ENCODE measurements around the gene GRAMD1B. TPM values are rescaled to one million over a fixed set of nuclear protein-coding genes. Genes with fewer than 3 reads are reported as not detected.
"Not testable (repeated sequence)": the region's sequence is repeated elsewhere in the genome, so short reads cannot be mapped to it uniquely, and the experiment has no call there.

Gene GRAMD1B
- total RNA-seq, 1 donor from 2014 or later, result 1.4 TPM

GRCh38 chr11:123454796-123455195 lies 24.7 kb downstream of the GRAMD1B start:
- Histone ChIP-seq H3K27ac (no peak overlapping the region), H3K4me1 (no peaks in the 10 kb centered on the region), H3K36me3 (no peaks in the 10 kb centered on the region), H3K27me3 (no peaks in the 10 kb centered on the region), H3K9me3 (no peaks in the 10 kb centered on the region), H3K4me3 (no peak overlapping the region)
- no peak for DNase-seq (ENCODE audit: low spot score in 2 of 2)
- TF ChIP-seq, protein P1, sequence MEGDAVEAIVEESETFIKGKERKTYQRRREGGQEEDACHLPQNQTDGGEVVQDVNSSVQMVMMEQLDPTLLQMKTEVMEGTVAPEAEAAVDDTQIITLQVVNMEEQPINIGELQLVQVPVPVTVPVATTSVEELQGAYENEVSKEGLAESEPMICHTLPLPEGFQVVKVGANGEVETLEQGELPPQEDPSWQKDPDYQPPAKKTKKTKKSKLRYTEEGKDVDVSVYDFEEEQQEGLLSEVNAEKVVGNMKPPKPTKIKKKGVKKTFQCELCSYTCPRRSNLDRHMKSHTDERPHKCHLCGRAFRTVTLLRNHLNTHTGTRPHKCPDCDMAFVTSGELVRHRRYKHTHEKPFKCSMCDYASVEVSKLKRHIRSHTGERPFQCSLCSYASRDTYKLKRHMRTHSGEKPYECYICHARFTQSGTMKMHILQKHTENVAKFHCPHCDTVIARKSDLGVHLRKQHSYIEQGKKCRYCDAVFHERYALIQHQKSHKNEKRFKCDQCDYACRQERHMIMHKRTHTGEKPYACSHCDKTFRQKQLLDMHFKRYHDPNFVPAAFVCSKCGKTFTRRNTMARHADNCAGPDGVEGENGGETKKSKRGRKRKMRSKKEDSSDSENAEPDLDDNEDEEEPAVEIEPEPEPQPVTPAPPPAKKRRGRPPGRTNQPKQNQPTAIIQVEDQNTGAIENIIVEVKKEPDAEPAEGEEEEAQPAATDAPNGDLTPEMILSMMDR (IDR thresholded peaks at IDR 0.05), result no peak
- intact Hi-C loops (cut with DNase I), result no loop called here

- not testable (repeated sequence) for H3K4me3 ChIP-seq
Measured at GRCh38 chr11:123456448-123456847, 26.4 kb downstream of the GRAMD1B start.

DNA sequence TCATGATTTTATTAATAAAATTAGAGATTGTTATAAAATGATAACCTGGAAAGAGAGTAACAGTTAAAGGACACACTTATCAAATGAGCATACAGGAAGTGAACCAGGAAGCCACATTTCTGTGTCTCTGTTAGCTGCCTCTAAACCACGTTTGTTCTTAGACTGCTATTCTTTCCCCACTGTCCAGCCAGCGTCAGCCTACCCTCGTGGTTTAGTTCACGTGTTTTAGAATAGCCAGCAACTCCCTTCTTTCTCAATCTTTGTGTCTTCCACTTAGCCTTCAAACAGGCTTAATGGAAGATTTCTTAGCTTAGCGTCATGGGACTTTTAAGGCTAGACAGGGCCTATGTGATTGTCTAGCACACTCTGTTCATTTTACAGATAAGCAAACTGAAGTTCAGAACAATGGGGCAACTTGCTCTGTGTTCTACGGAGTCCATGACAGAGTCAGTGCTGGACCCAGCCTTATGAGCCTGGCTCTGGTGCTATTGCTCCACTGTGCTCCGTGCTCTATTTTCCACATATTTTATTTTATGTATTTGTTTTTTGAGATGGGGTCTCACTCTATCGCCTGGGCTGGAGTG lies 27.2 kb downstream of the GRAMD1B start:
- H3K4me1 ChIP-seq, result no peaks in the 10 kb centered on the region
- H3K27me3 ChIP-seq, result no peaks in the 10 kb centered on the region

More at GRCh38 chr11:123456448-123456847, 26.4 kb downstream of the GRAMD1B start:
- H3K27ac ChIP-seq; intact Hi-C loops (cut with DNase I); H3K36me3 ChIP-seq; H3K27me3 ChIP-seq; H3K4me1 ChIP-seq; DNase-seq (ENCODE audit: low spot score in 2 of 2); H3K9me3 ChIP-seq: not testable (repeated sequence)

GRCh38 chr11:123458501-123458900 lies 28.4 kb downstream of the GRAMD1B start:
- Histone ChIP-seq H3K4me1 (no peaks in the 10 kb centered on the region), H3K9me3 (no peaks in the 10 kb centered on the region), H3K27ac (no peak overlapping the region), H3K4me3 (no peak overlapping the region), H3K36me3 (no peaks in the 10 kb centered on the region), H3K27me3 (no peaks in the 10 kb centered on the region)
- DNase-seq (ENCODE audit: low spot score in 2 of 2), result no peak
- intact Hi-C loops (cut with DNase I), result no loop called here
- TF ChIP-seq, protein P1 (IDR thresholded peaks at IDR 0.05), result no peak

More for the DNA sequence above, 27.2 kb downstream of the GRAMD1B start:
- intact Hi-C loops (cut with DNase I), result no loop called here
- H3K4me3 ChIP-seq, result no peak overlapping the region
- peak overlapping the region in 1 of 2 donors; percentile 27 for H3K27ac ChIP-seq
- H3K9me3 ChIP-seq, result no peaks in the 10 kb centered on the region
- peak; percentile 20 to 70 for DNase-seq (ENCODE audit: low spot score in 2 of 2)
- no peaks in the 10 kb centered on the region for H3K36me3 ChIP-seq
- TF ChIP-seq, protein P1 (IDR thresholded peaks at IDR 0.05), result no peak

GRCh38 chr11:123460012-123460700 lies 30.1 kb downstream of the GRAMD1B start:
- intact Hi-C loops (cut with DNase I), result no loop called here
- H3K27me3 ChIP-seq, result no peaks in the 10 kb centered on the region
- no peaks in the 10 kb centered on the region for H3K4me1 ChIP-seq
- H3K27ac ChIP-seq, result no peak overlapping the region
- no peaks in the 10 kb centered on the region for H3K9me3 ChIP-seq
- DNase-seq (ENCODE audit: low spot score in 2 of 2), result no peak
- H3K36me3 ChIP-seq, result no peaks in the 10 kb centered on the region
- TF ChIP-seq, protein P1 (IDR thresholded peaks at IDR 0.05), result no peak
- H3K4me3 ChIP-seq, result no peak overlapping the region

DNA sequence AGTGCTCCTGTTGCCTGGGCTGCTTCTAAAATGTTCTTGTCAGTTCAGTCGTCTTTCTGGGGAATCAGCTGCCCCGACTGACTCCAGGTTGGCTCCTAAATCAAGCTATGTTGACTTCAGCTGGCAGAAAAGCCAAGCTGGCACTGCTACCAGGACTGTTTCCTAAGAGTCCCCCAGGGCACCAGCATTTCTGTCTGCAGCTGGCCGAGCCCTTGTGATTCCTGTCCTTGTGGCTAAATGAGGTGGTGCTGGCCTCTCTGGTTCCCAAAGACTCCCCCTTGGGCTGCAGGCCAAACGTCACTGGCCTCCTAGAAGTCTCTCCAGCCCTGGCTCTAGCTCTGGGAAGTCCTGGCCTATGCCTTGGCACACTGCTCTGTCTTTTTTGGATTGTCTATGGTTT lies 31.1 kb downstream of the GRAMD1B start:
- Histone ChIP-seq H3K36me3 (no peaks in the 10 kb centered on the region), H3K27me3 (no peaks in the 10 kb centered on the region), H3K4me1 (no peaks in the 10 kb centered on the region), H3K9me3 (no peaks in the 10 kb centered on the region), H3K27ac (no peak overlapping the region), H3K4me3 (no peak overlapping the region)
- peak in 1 of 2 donors; percentile 14 for DNase-seq (ENCODE audit: low spot score in 2 of 2)
- intact Hi-C loops (cut with DNase I), result no loop called here
- TF ChIP-seq, protein P1 (IDR thresholded peaks at IDR 0.05), result no peak

GRCh38 chr11:123465667-123466066 lies 35.6 kb downstream of the GRAMD1B start:
- intact Hi-C loops (cut with DNase I); H3K4me1 ChIP-seq; H3K9me3 ChIP-seq; H3K4me3 ChIP-seq; DNase-seq (ENCODE audit: low spot score in 2 of 2); H3K27ac ChIP-seq; H3K27me3 ChIP-seq; H3K36me3 ChIP-seq: not testable (repeated sequence)

DNA sequence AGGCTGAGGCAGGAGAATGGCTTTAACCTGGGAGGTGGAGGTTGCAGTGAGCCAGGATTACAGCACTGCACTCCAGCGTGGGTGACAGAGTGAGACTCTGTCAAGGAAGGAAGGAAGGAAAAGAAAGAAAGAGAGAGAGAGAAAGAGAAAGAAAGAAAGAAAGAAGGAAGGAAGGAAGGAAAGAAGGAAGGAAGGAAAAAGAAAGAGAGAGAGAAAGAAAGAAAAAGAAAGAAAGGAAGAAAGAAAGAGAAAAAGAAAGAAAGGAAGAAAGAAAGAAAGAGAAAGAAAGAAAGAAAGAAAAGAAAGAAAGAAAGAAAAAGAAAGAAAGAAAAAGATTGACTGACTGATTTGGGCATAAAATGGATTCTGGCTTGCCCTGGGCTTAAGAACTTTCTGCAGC lies 36.1 kb downstream of the GRAMD1B start:
- H3K4me1 ChIP-seq; intact Hi-C loops (cut with DNase I); DNase-seq (ENCODE audit: low spot score in 2 of 2); H3K9me3 ChIP-seq; H3K27me3 ChIP-seq; H3K36me3 ChIP-seq; H3K27ac ChIP-seq; H3K4me3 ChIP-seq: not testable (repeated sequence)
